Measurements from ENCODE around the gene SERPINB1. TPM values are rescaled to one million over a fixed set of nuclear protein-coding genes. Genes with fewer than 3 reads are reported as not detected.
A peak's percentile ranks its signal among the peaks of the same experiment; 100 is the strongest.

The SERPINB1 gene
- total RNA-seq, 2 experiments from 2014 or later = 1.2 to 3.5 TPM

DNA sequence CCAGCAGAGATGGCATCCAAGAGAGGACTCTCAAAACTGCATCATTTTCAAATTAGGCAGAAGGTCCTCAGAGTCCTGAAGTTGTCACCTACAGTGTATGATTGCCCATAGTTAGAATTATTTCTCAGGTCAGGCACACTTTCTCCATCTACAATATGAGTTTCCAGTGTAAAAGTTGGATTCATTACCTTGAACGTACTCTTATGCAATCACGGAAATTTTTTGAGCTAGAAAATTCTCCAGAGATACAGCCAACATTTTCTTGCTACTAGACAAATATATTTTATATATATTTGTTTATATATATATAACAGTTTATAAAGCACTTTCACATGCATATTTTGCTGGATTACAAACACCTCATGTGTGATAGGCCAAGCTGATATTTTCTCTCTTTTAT is 29.4 kb upstream of the SERPINB1 start:
- Histone ChIP-seq H3K4me1 (ENCODE audit: insufficient read depth, low read length, poor library complexity, severe bottlenecking) (peaks cover 67% of the 10 kb centered on the region), H4K20me1 (ENCODE audit: insufficient read depth, low read length) (no peaks in the 10 kb centered on the region), H3K9me2 (ENCODE audit: insufficient read depth, low read length) (no peaks in the 10 kb centered on the region), H3K4me2 (ENCODE audit: low read length) (no peak overlapping the region), H3K4me3 (ENCODE audit: low read depth, low read length, poor library complexity, severe bottlenecking) (no peak overlapping the region), H3K79me2 (ENCODE audit: insufficient read depth, low read depth, low read length) (peaks cover 70% of the 10 kb centered on the region), H3K27ac (ENCODE audit: low read depth, low read length, poor library complexity, severe bottlenecking) (peak overlapping the region; percentile 2), H3K36me3 (ENCODE audit: insufficient read depth, low read length) (peaks cover 49% of the 10 kb centered on the region), H2AFZ (ENCODE audit: low read length) (no peak overlapping the region), H3K9me3 (ENCODE audit: low read length) (peaks cover 28% of the 10 kb centered on the region)
- no TSS peak for BruUV-seq (replicated peaks)
- ChIA-PET POLR2A (interaction anchor here (0.7 to 7.1 kb wide), 7 partner anchors 9 to 30 kb away, joined by 3 to 88 read pairs (median 3); no protein-coding TSS in a partner anchor), CTCF (ENCODE audit: unreplicated experiment) (no interaction called here)
- intact Hi-C loops (cut with micrococcal nuclease; ENCODE audit: unreplicated experiment) = no loop called here
- no peak for TF ChIP-seq EZH2phosphoT487 (IDR thresholded peaks at IDR 0.05; ENCODE audit: borderline replicate concordance, low read depth, low read length)
- TF ChIP-seq, protein P1, sequence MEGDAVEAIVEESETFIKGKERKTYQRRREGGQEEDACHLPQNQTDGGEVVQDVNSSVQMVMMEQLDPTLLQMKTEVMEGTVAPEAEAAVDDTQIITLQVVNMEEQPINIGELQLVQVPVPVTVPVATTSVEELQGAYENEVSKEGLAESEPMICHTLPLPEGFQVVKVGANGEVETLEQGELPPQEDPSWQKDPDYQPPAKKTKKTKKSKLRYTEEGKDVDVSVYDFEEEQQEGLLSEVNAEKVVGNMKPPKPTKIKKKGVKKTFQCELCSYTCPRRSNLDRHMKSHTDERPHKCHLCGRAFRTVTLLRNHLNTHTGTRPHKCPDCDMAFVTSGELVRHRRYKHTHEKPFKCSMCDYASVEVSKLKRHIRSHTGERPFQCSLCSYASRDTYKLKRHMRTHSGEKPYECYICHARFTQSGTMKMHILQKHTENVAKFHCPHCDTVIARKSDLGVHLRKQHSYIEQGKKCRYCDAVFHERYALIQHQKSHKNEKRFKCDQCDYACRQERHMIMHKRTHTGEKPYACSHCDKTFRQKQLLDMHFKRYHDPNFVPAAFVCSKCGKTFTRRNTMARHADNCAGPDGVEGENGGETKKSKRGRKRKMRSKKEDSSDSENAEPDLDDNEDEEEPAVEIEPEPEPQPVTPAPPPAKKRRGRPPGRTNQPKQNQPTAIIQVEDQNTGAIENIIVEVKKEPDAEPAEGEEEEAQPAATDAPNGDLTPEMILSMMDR (conservative IDR thresholded peaks at IDR 0.05; ENCODE audit: low read length) = no peak
- no peak for DNase-seq (ENCODE audit: low spot score)

DNA sequence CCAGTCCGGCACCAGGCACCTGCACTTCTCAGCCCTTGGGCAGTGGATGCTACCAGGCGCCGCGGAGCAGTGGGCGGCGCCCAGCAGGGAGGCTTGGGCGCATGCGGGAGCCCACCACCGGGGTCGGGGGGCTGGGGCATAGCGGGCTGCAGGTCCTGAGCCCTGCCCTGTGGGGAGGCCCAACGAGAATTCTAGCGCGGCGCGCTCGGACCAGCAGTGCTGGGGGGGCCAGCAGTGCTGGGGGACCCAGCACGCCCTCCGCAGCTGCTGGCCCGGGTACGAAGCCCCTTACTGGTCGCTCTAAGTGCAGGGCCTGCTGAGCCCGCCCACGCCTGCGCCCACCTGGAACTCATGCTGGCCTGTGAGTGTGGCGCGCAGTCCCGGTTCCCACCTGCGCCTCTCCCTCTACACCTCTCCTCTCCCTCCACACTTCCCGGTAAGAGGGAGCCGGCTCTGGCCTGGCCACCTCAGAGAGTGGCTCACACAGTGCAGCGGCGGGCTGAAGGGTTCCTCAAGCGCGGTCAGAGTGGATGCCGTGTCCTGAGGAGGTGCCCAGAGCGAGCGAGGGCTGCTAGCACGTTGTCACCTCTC is 28.5 kb upstream of the SERPINB1 start:
- no TSS peak for BruUV-seq (replicated peaks)
- H3K36me3 ChIP-seq (ENCODE audit: insufficient read depth, low read length) = peaks cover 49% of the 10 kb centered on the region
- H3K79me2 ChIP-seq (ENCODE audit: insufficient read depth, low read depth, low read length) = peaks cover 72% of the 10 kb centered on the region
- no peak overlapping the region for H3K27ac ChIP-seq (ENCODE audit: low read depth, low read length, poor library complexity, severe bottlenecking)
- DNase-seq (ENCODE audit: low spot score) = no peak
- peaks cover 69% of the 10 kb centered on the region for H3K4me1 ChIP-seq (ENCODE audit: insufficient read depth, low read length, poor library complexity, severe bottlenecking)
- ChIA-PET CTCF (ENCODE audit: unreplicated experiment) (interaction anchor here (1.0 to 1.6 kb wide), 2 partner anchors 8 to 11 kb away, joined by 4 to 6 read pairs; no protein-coding TSS in a partner anchor), POLR2A (interaction anchor here (1.0 to 7.1 kb wide), 9 partner anchors 8 to 31 kb away, joined by 3 to 88 read pairs (median 6); no protein-coding TSS in a partner anchor)
- TF ChIP-seq EZH2phosphoT487 (IDR thresholded peaks at IDR 0.05; ENCODE audit: borderline replicate concordance, low read depth, low read length) = no peak
- TF ChIP-seq, protein P1 (conservative IDR thresholded peaks at IDR 0.05; ENCODE audit: low read length) = no peak
- no peaks in the 10 kb centered on the region for H3K9me2 ChIP-seq (ENCODE audit: insufficient read depth, low read length)
- intact Hi-C loops (cut with micrococcal nuclease; ENCODE audit: unreplicated experiment) = no loop called here
- peaks cover 28% of the 10 kb centered on the region for H3K9me3 ChIP-seq (ENCODE audit: low read length)
- no peak overlapping the region for H3K4me3 ChIP-seq (ENCODE audit: low read depth, low read length, poor library complexity, severe bottlenecking)
- H2AFZ ChIP-seq (ENCODE audit: low read length) = no peak overlapping the region
- no peaks in the 10 kb centered on the region for H4K20me1 ChIP-seq (ENCODE audit: insufficient read depth, low read length)
- H3K4me2 ChIP-seq (ENCODE audit: low read length) = no peak overlapping the region

DNA sequence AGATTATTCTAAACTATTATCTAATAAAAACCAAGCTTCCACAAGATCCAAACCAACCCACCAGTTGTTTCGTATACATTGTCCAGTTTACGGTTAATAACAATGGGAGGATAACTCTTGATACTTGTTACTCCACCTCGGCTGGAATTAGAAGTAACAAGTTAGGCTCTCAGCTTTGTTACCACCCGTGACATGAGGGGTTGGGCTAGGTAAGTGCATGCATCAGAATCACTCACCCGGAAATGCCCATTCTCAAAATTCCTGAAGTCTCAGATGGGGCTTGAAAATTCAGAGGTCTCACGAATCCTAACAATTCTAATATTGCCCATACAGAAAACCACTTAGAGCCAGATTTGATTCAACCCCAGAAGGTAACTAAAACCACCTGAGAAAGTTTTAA is 27.0 kb upstream of the SERPINB1 start:
- Histone ChIP-seq H3K4me1 (ENCODE audit: insufficient read depth, low read length, poor library complexity, severe bottlenecking) (peaks cover 70% of the 10 kb centered on the region), H3K4me2 (ENCODE audit: low read length) (peak overlapping the region; percentile 51), H3K27ac (ENCODE audit: low read depth, low read length, poor library complexity, severe bottlenecking) (peak overlapping the region; percentile 67), H3K9me3 (ENCODE audit: low read length) (peaks cover 28% of the 10 kb centered on the region), H3K36me3 (ENCODE audit: insufficient read depth, low read length) (peaks cover 45% of the 10 kb centered on the region), H3K79me2 (ENCODE audit: insufficient read depth, low read depth, low read length) (peaks cover 70% of the 10 kb centered on the region), H3K9me2 (ENCODE audit: insufficient read depth, low read length) (no peaks in the 10 kb centered on the region), H3K4me3 (ENCODE audit: low read depth, low read length, poor library complexity, severe bottlenecking) (peak overlapping the region; percentile 27), H4K20me1 (ENCODE audit: insufficient read depth, low read length) (no peaks in the 10 kb centered on the region), H2AFZ (ENCODE audit: low read length) (peak overlapping the region; percentile 38; the same call in 1 of the 2 replicates)
- intact Hi-C loops (cut with micrococcal nuclease; ENCODE audit: unreplicated experiment) = no loop called here
- TF ChIP-seq, protein P1 (conservative IDR thresholded peaks at IDR 0.05; ENCODE audit: low read length) = 0 out of 2 replicates have a peak, but pooled peaks have one; percentile 2
- TF ChIP-seq EZH2phosphoT487 (IDR thresholded peaks at IDR 0.05; ENCODE audit: borderline replicate concordance, low read depth, low read length) = no peak
- BruUV-seq (replicated peaks) = TSS peak; percentile 84
- CTCF ChIA-PET (ENCODE audit: unreplicated experiment) = interaction anchor here (1.6 kb wide), 1 partner anchor 12 kb away, joined by 6 read pairs; no protein-coding TSS in a partner anchor
- POLR2A ChIA-PET = interaction anchor here (0.6 to 7.1 kb wide), 11 partner anchors 10 to 86 kb away, joined by 3 to 88 read pairs (median 6); no protein-coding TSS in a partner anchor
- DNase-seq (ENCODE audit: low spot score) = no peak
